ENCODE data around the gene CNOT3. TPM values are rescaled to one million over a fixed set of nuclear protein-coding genes. Genes with fewer than 3 reads are reported as not detected.

The CNOT3 gene
- total and polyA plus RNA-seq, 2 donors (not counting 3 experiments of a cell fraction or from before 2014, with no cell fraction given): 20.4 to 74.7 TPM

DNA sequence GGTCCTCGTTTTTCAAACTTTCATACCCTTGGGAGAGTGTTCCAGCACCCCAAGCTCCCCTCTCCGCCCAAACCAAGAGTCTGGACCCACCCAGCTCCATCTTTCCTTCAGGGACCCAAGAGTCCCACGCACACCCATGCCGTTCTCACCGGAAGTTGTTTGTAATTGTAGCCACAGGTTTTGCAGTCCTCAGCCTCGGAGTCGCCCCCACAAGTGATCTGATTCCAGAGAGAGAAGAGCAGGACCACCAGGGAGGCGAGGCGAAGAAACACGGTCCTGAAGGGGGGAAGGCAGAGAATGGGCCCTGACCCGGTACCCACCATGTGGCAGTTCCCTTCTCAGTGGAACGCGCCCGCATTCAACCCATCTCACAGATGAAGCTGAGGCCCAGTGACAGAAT is 25.3 kb downstream of the CNOT3 start:
- CTCF ChIA-PET: interaction anchor here (0.6 kb wide), 1 partner anchor 380 kb away, joined by 4 read pairs; no protein-coding TSS in a partner anchor
- no peak for TF ChIP-seq EZH2 (IDR thresholded peaks at IDR 0.05; ENCODE audit: borderline replicate concordance, low read depth, low read length, severe bottlenecking)
- TF ChIP-seq POLR2AphosphoS5 (IDR thresholded peaks at IDR 0.05; ENCODE audit: insufficient read depth, low read depth, low read length): no peak
- no peak for TF ChIP-seq MYC (IDR thresholded peaks at IDR 0.05; ENCODE audit: low read depth, low read length)
- TF ChIP-seq, protein P1, sequence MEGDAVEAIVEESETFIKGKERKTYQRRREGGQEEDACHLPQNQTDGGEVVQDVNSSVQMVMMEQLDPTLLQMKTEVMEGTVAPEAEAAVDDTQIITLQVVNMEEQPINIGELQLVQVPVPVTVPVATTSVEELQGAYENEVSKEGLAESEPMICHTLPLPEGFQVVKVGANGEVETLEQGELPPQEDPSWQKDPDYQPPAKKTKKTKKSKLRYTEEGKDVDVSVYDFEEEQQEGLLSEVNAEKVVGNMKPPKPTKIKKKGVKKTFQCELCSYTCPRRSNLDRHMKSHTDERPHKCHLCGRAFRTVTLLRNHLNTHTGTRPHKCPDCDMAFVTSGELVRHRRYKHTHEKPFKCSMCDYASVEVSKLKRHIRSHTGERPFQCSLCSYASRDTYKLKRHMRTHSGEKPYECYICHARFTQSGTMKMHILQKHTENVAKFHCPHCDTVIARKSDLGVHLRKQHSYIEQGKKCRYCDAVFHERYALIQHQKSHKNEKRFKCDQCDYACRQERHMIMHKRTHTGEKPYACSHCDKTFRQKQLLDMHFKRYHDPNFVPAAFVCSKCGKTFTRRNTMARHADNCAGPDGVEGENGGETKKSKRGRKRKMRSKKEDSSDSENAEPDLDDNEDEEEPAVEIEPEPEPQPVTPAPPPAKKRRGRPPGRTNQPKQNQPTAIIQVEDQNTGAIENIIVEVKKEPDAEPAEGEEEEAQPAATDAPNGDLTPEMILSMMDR (IDR thresholded peaks at IDR 0.05; ENCODE audit: extremely low read depth in 1 of 2, insufficient read depth in 1 of 2, low read depth in 1 of 2, low read length in 2 of 2): no peak
- TF ChIP-seq, protein P2, sequence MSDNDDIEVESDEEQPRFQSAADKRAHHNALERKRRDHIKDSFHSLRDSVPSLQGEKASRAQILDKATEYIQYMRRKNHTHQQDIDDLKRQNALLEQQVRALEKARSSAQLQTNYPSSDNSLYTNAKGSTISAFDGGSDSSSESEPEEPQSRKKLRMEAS (IDR thresholded peaks at IDR 0.05; ENCODE audit: insufficient read depth, insufficient read length): no peak
- no peak for TF ChIP-seq FOS (IDR thresholded peaks at IDR 0.05; ENCODE audit: borderline replicate concordance, insufficient read depth, low read length)
- no peak for TF ChIP-seq JUN (IDR thresholded peaks at IDR 0.05; ENCODE audit: borderline replicate concordance, insufficient read depth, insufficient read length, low read depth)
- TF ChIP-seq POLR2A (IDR thresholded peaks at IDR 0.05; ENCODE audit: low read depth, low read length): no peak
- no peak for TF ChIP-seq GATA2 (IDR thresholded peaks at IDR 0.05; ENCODE audit: insufficient read depth, insufficient read length, low read depth, low read length)
- intact Hi-C loops (cut with micrococcal nuclease): loop anchor here (5.0 kb wide), 2 partner anchors 39 to 294 kb away; partner anchors contain the start of gene RPS9

More for the DNA sequence above, 25.3 kb downstream of the CNOT3 start:
- dilution Hi-C loops (cut with MboI; ENCODE audit: extremely low pct_ligation_motif_present, low sequenced_read_pairs): no loop called here
- no peaks in the 10 kb centered on the region for H4K20me1 ChIP-seq (replicated peaks; ENCODE audit: control insufficient read depth, extremely low read depth, insufficient read depth, low read length)
- no peak overlapping the region for H3K4me2 ChIP-seq (ENCODE audit: insufficient read depth, low read length)
- peaks cover 0 to 3% of the 10 kb centered on the region in 2 experiments for H3K36me3 ChIP-seq (ENCODE audit: control insufficient read depth in 2 of 2, extremely low read depth in 1 of 2, insufficient read depth in 2 of 2, low read length in 2 of 2)
- no peak overlapping the region for H2AFZ ChIP-seq (ENCODE audit: low read depth, low read length)
- no peak for FAIRE-seq
- H3K9me1 ChIP-seq (replicated peaks; ENCODE audit: control insufficient read depth, extremely low read depth, insufficient read depth, low read length): no peaks in the 10 kb centered on the region
- H3K27ac ChIP-seq (ENCODE audit: insufficient read depth, low read depth, low read length): no peak overlapping the region
- peaks cover 18% of the 10 kb centered on the region for H3K4me1 ChIP-seq (ENCODE audit: control insufficient read depth, extremely low read depth, insufficient read depth, low read length)
- H3K9me3 ChIP-seq (replicated peaks; ENCODE audit: control insufficient read depth, insufficient read depth, low read length): no peaks in the 10 kb centered on the region
- H3K27me3 ChIP-seq (ENCODE audit: control insufficient read depth in 2 of 2, insufficient read depth in 2 of 2, low read length in 2 of 2): peaks cover 0 to 8% of the 10 kb centered on the region in 2 experiments
- peaks cover 4% of the 10 kb centered on the region for H3K79me2 ChIP-seq (ENCODE audit: control insufficient read depth, insufficient read depth, low read length)
- no peak overlapping the region for H3K4me3 ChIP-seq (replicated peaks in 1 of 3; ENCODE audit: insufficient read depth in 1 of 3, low read depth in 1 of 3, low read length in 3 of 3)
- no TSS peak for BruUV-seq (replicated peaks)
- POLR2A ChIA-PET: no interaction called here
- DNase-seq (ENCODE audit: low read depth, low spot score): no peak
- H3K9ac ChIP-seq (replicated peaks; ENCODE audit: extremely low read depth, insufficient read depth, low read length): no peak overlapping the region

Measured in endothelial cell of umbilical vein (primary cell).